Loucy (cell line): Measurements from ENCODE around the gene MPDZ.

Experiments used
- H2AFZ ChIP-seq: fragments of 200-600 bp; sonication (generic); 2 replicates; pipeline ENCODE4 v1.6.0; 2016; ENCODE audit warnings: antibody characterized with exemption, mild to moderate bottlenecking, low read length, moderate library complexity
- H3F3A ChIP-seq: fragments of 200-600 bp; 2 replicates; pipeline ENCODE4 v1.6.0; 2016; ENCODE audit warnings: antibody characterized with exemption, low read depth, mild to moderate bottlenecking
- H3K27me3 ChIP-seq: fragments of 200-600 bp; sonication (generic); 2 replicates; pipeline ENCODE4 v1.6.1; 2014; ENCODE audit warnings: low read length, mild to moderate bottlenecking; ENCODE audit not compliant: insufficient read depth, poor library complexity, severe bottlenecking
- H3K36me3 ChIP-seq: fragments of 200-600 bp; sonication (generic); 2 replicates; pipeline ENCODE4 v1.6.1; 2016; ENCODE audit warnings: low read length; ENCODE audit not compliant: insufficient read depth
- H3K4me1 ChIP-seq: fragments of 200-600 bp; sonication (generic); 2 replicates; pipeline ENCODE4 v1.5.1; 2014; ENCODE audit warnings: low read length, mild to moderate bottlenecking; ENCODE audit not compliant: insufficient read depth, poor library complexity, severe bottlenecking
- H3K4me2 ChIP-seq: fragments of 200-600 bp; sonication (generic); 2 replicates; pipeline ENCODE4 v1.6.0; 2014; ENCODE audit warnings: antibody characterized with exemption, low read length, low read depth, mild to moderate bottlenecking; ENCODE audit not compliant: poor library complexity, severe bottlenecking
- H3K4me3 ChIP-seq: fragments of 200-600 bp; sonication (generic); 2 replicates; pipeline ENCODE4 v1.5.1; 2014; ENCODE audit warnings: low read length, mild to moderate bottlenecking, mixed read lengths; ENCODE audit not compliant: poor library complexity, severe bottlenecking
- H3K79me2 ChIP-seq: fragments of 200-600 bp; sonication (generic); 2 replicates; pipeline ENCODE4 v1.6.1; 2014; ENCODE audit warnings: low read length; ENCODE audit not compliant: insufficient read depth
- H3K9ac ChIP-seq: fragments of 200-600 bp; sonication (generic); 2 replicates; pipeline ENCODE4 v1.6.0; 2014; ENCODE audit warnings: mild to moderate bottlenecking, low read depth, low read length, moderate library complexity; ENCODE audit not compliant: poor library complexity, severe bottlenecking
- H3K9me2 ChIP-seq: fragments of 200-600 bp; sonication (generic); replicated peaks from 2 replicates; pipeline ENCODE4 v1.6.1; 2016; ENCODE audit warnings: low read depth, low read length, mixed read lengths
- H3K9me3 ChIP-seq: fragments of 200-600 bp; sonication (generic); 2 replicates; pipeline ENCODE4 v1.6.1; 2014; ENCODE audit warnings: mild to moderate bottlenecking, antibody characterized with exemption, low read length, low read depth; ENCODE audit not compliant: insufficient read depth
- H4K20me1 ChIP-seq: fragments of 200-600 bp; sonication (generic); 2 replicates; pipeline ENCODE4 v1.6.0; 2014; ENCODE audit warnings: antibody characterized with exemption, low read length, mild to moderate bottlenecking; ENCODE audit not compliant: insufficient read depth, poor library complexity, severe bottlenecking
- EZH2phosphoT487 ChIP-seq: fragments of 200-600 bp; IDR thresholded peaks from 2 replicates; pipeline ENCODE4 v1.6.1; 2018; ENCODE audit warnings: antibody characterized with exemption, mild to moderate bottlenecking, moderate library complexity, borderline replicate concordance
- TF ChIP-seq, protein P1 (sequence below): fragments of 200-600 bp; sonication (generic); conservative IDR thresholded peaks from 2 replicates; pipeline ENCODE4 v1.5.1; 2014; ENCODE audit warnings: mild to moderate bottlenecking, antibody characterized with exemption, low read length

Gene MPDZ

DNA sequence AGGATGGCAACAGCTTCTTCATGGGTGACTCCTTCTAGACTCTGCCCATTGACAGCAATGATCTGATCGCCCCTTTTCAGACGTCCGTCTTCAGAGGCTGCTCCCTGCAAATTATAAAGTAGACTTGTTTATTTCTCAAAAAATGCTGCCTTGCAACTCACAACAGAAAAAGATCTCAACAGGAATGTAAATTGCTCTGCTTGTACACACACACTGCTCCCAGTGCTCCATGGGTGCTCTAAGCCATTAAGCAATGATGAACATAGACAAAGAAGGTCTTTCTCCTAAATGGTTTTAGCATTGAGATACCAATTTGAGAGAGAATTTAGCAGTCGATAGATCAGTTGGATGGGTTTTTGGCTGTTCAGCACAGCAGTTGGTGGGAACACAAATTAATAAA is 172.5 kb downstream of the MPDZ start:
- no peaks in the 10 kb centered on the region for H3K9me3 ChIP-seq
- H2AFZ ChIP-seq: no peak overlapping the region
- H3K9me2 ChIP-seq: no peaks in the 10 kb centered on the region
- no peak overlapping the region for H3K4me2 ChIP-seq
- no peak overlapping the region for H3K9ac ChIP-seq
- H3K4me3 ChIP-seq: no peak overlapping the region
- no peaks in the 10 kb centered on the region for H3K36me3 ChIP-seq
- H3K27me3 ChIP-seq: no peaks in the 10 kb centered on the region
- no peaks in the 10 kb centered on the region for H3K4me1 ChIP-seq
- H3F3A ChIP-seq: no peaks in the 10 kb centered on the region
- no peaks in the 10 kb centered on the region for H3K79me2 ChIP-seq
- H4K20me1 ChIP-seq: no peaks in the 10 kb centered on the region
- no peak for TF ChIP-seq EZH2phosphoT487
- TF ChIP-seq, protein P1, sequence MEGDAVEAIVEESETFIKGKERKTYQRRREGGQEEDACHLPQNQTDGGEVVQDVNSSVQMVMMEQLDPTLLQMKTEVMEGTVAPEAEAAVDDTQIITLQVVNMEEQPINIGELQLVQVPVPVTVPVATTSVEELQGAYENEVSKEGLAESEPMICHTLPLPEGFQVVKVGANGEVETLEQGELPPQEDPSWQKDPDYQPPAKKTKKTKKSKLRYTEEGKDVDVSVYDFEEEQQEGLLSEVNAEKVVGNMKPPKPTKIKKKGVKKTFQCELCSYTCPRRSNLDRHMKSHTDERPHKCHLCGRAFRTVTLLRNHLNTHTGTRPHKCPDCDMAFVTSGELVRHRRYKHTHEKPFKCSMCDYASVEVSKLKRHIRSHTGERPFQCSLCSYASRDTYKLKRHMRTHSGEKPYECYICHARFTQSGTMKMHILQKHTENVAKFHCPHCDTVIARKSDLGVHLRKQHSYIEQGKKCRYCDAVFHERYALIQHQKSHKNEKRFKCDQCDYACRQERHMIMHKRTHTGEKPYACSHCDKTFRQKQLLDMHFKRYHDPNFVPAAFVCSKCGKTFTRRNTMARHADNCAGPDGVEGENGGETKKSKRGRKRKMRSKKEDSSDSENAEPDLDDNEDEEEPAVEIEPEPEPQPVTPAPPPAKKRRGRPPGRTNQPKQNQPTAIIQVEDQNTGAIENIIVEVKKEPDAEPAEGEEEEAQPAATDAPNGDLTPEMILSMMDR: no peak

DNA sequence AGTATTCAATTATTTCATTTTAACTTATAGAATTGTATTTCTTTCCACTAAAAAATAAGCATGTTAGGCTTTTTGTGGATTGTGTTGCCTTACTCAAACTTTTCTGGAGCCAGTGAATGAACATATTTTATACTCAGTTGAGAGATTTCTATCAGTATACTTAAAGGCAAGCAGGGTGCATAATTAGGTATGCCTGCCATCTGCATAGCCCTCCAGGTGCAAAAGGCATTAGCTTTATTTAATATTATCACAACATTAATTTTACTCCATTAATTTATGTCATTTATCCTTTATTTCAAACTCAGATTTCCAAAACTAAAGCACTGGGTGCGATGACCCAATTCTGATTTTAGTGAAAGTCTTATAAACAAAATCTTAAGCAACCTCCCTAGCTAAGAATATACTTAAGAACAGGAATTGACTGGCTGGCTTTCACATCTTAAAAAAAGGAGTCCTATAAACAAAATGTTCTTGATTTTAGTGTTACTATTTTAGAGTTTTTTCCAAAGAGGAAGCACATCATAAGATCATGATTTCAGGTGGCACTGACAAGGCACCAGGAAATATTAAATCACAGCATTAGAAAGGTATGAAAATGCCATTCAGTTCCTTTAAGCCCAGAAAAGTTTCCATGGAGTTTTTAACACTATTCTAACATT is 178.4 kb downstream of the MPDZ start:
- Histone ChIP-seq H3K36me3 (no peaks in the 10 kb centered on the region), H3K27me3 (no peaks in the 10 kb centered on the region), H4K20me1 (no peaks in the 10 kb centered on the region), H3K4me2 (no peak overlapping the region), H3K9me2 (no peaks in the 10 kb centered on the region), H3K4me3 (no peak overlapping the region), H3K9ac (no peak overlapping the region), H3F3A (no peaks in the 10 kb centered on the region), H2AFZ (no peak overlapping the region), H3K9me3 (no peaks in the 10 kb centered on the region), H3K4me1 (no peaks in the 10 kb centered on the region), H3K79me2 (no peaks in the 10 kb centered on the region)
- no peak for TF ChIP-seq EZH2phosphoT487

DNA sequence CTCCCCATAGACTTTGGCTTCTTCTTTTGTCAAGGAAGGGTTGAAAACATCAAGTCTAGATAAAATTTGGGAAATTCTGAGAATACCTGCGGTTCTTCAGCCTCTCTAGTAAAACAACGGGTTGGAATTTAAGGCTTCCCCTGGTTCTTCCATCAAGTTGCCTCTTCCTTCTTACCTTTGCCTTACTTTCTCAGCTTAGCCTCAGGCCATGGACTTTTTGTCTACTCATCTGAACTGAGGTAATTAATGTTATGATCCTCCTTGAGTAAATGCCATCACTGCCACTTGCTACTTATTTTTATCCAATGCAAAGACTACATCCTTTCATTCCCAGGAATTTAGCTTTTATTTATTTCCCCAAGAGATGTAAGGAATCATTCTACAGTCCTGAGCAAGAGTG is 184.4 kb downstream of the MPDZ start:
- Histone ChIP-seq H3K9me2 (no peaks in the 10 kb centered on the region), H2AFZ (no peak overlapping the region), H3K4me2 (no peak overlapping the region), H3K4me1 (no peaks in the 10 kb centered on the region), H3K27me3 (no peaks in the 10 kb centered on the region), H3F3A (no peaks in the 10 kb centered on the region), H4K20me1 (no peaks in the 10 kb centered on the region), H3K79me2 (no peaks in the 10 kb centered on the region), H3K9ac (no peak overlapping the region), H3K36me3 (no peaks in the 10 kb centered on the region), H3K9me3 (no peaks in the 10 kb centered on the region), H3K4me3 (no peak overlapping the region)
- TF ChIP-seq EZH2phosphoT487: no peak
- TF ChIP-seq, protein P1: no peak

DNA sequence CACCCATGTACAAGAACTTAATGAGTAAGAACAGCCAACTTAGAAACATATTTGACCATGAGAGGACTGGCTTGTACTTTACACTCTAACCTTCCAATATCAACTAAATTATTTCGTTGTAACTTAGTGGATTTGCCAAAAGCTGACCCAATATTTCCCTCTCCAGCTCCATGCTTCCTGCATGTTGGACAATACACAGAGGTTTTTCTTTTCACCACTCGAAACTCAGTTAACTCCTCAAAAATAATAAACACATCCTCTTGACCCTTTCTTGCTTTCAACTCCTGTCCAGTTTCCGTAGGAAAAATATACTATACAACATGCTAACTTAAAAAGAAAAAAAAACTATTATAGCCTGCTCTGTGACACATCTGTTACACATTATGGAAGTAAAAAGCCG is 188.9 kb downstream of the MPDZ start:
- H3K4me2 ChIP-seq: no peak overlapping the region
- H4K20me1 ChIP-seq: no peaks in the 10 kb centered on the region
- H3K36me3 ChIP-seq: no peaks in the 10 kb centered on the region
- H3K9ac ChIP-seq: no peak overlapping the region
- no peaks in the 10 kb centered on the region for H3K79me2 ChIP-seq
- no peaks in the 10 kb centered on the region for H3K4me1 ChIP-seq
- no peak overlapping the region for H3K4me3 ChIP-seq
- H3K9me2 ChIP-seq: no peaks in the 10 kb centered on the region
- no peaks in the 10 kb centered on the region for H3K27me3 ChIP-seq
- no peak overlapping the region for H2AFZ ChIP-seq
- H3F3A ChIP-seq: no peaks in the 10 kb centered on the region
- H3K9me3 ChIP-seq: no peaks in the 10 kb centered on the region
- TF ChIP-seq, protein P1: no peak
- no peak for TF ChIP-seq EZH2phosphoT487
